HepG2 (cell line): ENCODE results near the gene DSCAML1. TPM values are rescaled to one million over a fixed set of nuclear protein-coding genes. Genes with fewer than 3 reads are reported as not detected.

Source experiments
- ATAC-seq: fragments of 200-7000 bp; cut with Tn5 transposase; 3 replicates; pipeline ENCODE4 v1.9.1; 2020; ENCODE audit warnings: mild to moderate bottlenecking, moderate library complexity
- BruUV-seq: library from RNA; stranded (reverse); fragments of 400-500 nt; replicated peaks from 2 replicates; lab custom pipeline; 2021; lab: Mats Ljungman, UMichigan
- CTCF ChIA-PET: fragments of 300-600 bp; formaldehyde crosslinking; extraction: SDS; loops from one replicate; lab custom pipeline; 2021; ENCODE audit warnings: low total read pairs, inconsistent platforms, low intra/inter-chr PET ratio; lab: Yijun Ruan, JAX
- POLR2A ChIA-PET: fragments of 350-600 bp; sonication (Branson Sonifier 250); formaldehyde crosslinking; loops from one replicate; lab custom pipeline; 2020; ENCODE audit warnings: antibody characterized with exemption, inconsistent platforms; lab: Yijun Ruan, JAX
- DNase-seq: peaks from one replicate; pipeline ENCODE4 v3.0.0-alpha.2; 2015; ENCODE audit warnings: low spot score
- FAIRE-seq: peaks from 3 replicates; lab custom pipeline; 2011; peaks lifted over from hg19 to GRCh38; lab: Jason Lieb, UNC
- H2AFZ ChIP-seq: one replicate; pipeline ENCODE4 v1.6.1; 2011; ENCODE audit warnings: low read length, inconsistent platforms
- H3K27ac ChIP-seq: fragments of 300-600 bp; 3 replicates; pipeline ENCODE4 v1.8.0; 2011; ENCODE audit warnings: mixed run types, mild to moderate bottlenecking, mixed read lengths, low read length, inconsistent platforms; ENCODE audit not compliant: insufficient read depth; ENCODE audit errors: extremely low read length
- H3K27me3 ChIP-seq, 2 experiments: fragments of 200-600 bp in 1 of 2; 2 replicates in 1 of 2; 3 replicates in 1 of 2; pipeline versions ENCODE4 v1.6.0 to v1.8.0; 2011; ENCODE audit warnings: low read length in 2 of 2, mild to moderate bottlenecking in 2 of 2, moderate library complexity in 2 of 2, inconsistent platforms in 1 of 2; ENCODE audit not compliant: insufficient read depth in 2 of 2, control insufficient read depth in 1 of 2
- H3K36me3 ChIP-seq, 2 experiments: fragments of 200-600 bp in 1 of 2; replicated peaks in 1 of 2; 2 replicates in 1 of 2; 3 replicates in 1 of 2; pipeline versions ENCODE4 v1.5.1 to v1.8.0; 2011; ENCODE audit warnings: low read length in 2 of 2, inconsistent platforms in 1 of 2; ENCODE audit not compliant: insufficient read depth in 2 of 2, control insufficient read depth in 1 of 2
- H3K4me1 ChIP-seq: 2 replicates; pipeline ENCODE4 v1.5.1; 2012; ENCODE audit warnings: low read length, inconsistent platforms; ENCODE audit not compliant: insufficient read depth
- H3K4me2 ChIP-seq: 2 replicates; pipeline ENCODE4 v1.6.0; 2011; ENCODE audit warnings: low read depth, low read length, inconsistent platforms
- H3K4me3 ChIP-seq, 3 experiments: fragments of 200-600 bp in 1 of 3; sonication (generic), shearing (Covaris generic) in 1 of 3; replicated peaks in 1 of 3; 2 replicates each; pipeline ENCODE4 v1.5.1; 2011 to 2016; ENCODE audit warnings: low read length in 3 of 3, inconsistent platforms in 2 of 3, low read depth in 2 of 3, mild to moderate bottlenecking in 2 of 3, control low read depth in 1 of 3, mixed read lengths in 1 of 3; ENCODE audit not compliant: insufficient read depth in 1 of 3
- H3K79me2 ChIP-seq: one replicate; pipeline ENCODE4 v1.6.1; 2011; ENCODE audit warnings: low read length, inconsistent platforms; ENCODE audit not compliant: insufficient read depth
- H3K9ac ChIP-seq: 2 replicates; pipeline ENCODE4 v1.6.0; 2011; ENCODE audit warnings: mild to moderate bottlenecking, low read depth, low read length, inconsistent platforms; ENCODE audit not compliant: insufficient read depth
- H3K9me3 ChIP-seq: 2 replicates; pipeline ENCODE4 v1.5.1; 2012; ENCODE audit warnings: mild to moderate bottlenecking, low read length
- H4K20me1 ChIP-seq: 2 replicates; pipeline ENCODE4 v1.6.0; 2011; ENCODE audit warnings: inconsistent platforms, mild to moderate bottlenecking, low read length, moderate library complexity; ENCODE audit not compliant: insufficient read depth
- CEBPZ ChIP-seq: IDR thresholded peaks from 2 replicates; pipeline ENCODE4 v1.6.1; 2012; ENCODE audit warnings: low read length, improper control_type of control experiment
- EEA1 ChIP-seq: sonication (generic); formaldehyde crosslinking; IDR thresholded peaks from 2 replicates; pipeline ENCODE4 v1.5.1; 2020; ENCODE audit warnings: mild to moderate bottlenecking, missing genetic modification reagents, borderline replicate concordance
- HNF1B ChIP-seq: sonication (generic); formaldehyde crosslinking; IDR thresholded peaks from 2 replicates; pipeline ENCODE4 v1.5.1; 2020; ENCODE audit warnings: mild to moderate bottlenecking, moderate library complexity, missing genetic modification reagents
- KDM5B ChIP-seq: sonication (generic); formaldehyde crosslinking; IDR thresholded peaks from 2 replicates; pipeline ENCODE4 v1.4.0; 2020; ENCODE audit warnings: missing genetic modification reagents, mild to moderate bottlenecking, borderline replicate concordance
- KLF6 ChIP-seq: IDR thresholded peaks from 2 replicates; pipeline ENCODE4 v1.8.0; 2016; ENCODE audit warnings: missing biosample characterization, missing genetic modification reagents
- NFE2L2 ChIP-seq: fragments of 150-350 bp; IDR thresholded peaks from 2 replicates; pipeline ENCODE4 v1.6.1; 2014; ENCODE audit warnings: low read length
- TCF7L2 ChIP-seq: IDR thresholded peaks from 2 replicates; pipeline ENCODE4 v1.6.1; 2011; ENCODE audit warnings: mild to moderate bottlenecking, low read depth, low read length, moderate library complexity
- TOE1 ChIP-seq: sonication (generic); formaldehyde crosslinking; IDR thresholded peaks from 2 replicates; pipeline ENCODE4 v1.4.0; 2020; ENCODE audit warnings: mild to moderate bottlenecking, missing genetic modification reagents
- ZIK1 ChIP-seq: sonication (generic); formaldehyde crosslinking; IDR thresholded peaks from 2 replicates; pipeline ENCODE4 v1.5.0; 2020; ENCODE audit warnings: mild to moderate bottlenecking, low read depth, missing genetic modification reagents, borderline replicate concordance
- ZNF275 ChIP-seq: sonication (generic); formaldehyde crosslinking; IDR thresholded peaks from 2 replicates; pipeline ENCODE4 v1.8.0; 2022; ENCODE audit warnings: missing genetic modification reagents, mild to moderate bottlenecking, inconsistent platforms, borderline replicate concordance
- ZNF546 ChIP-seq: sonication (generic); formaldehyde crosslinking; conservative IDR thresholded peaks from 2 replicates; pipeline ENCODE4 v1.8.1; 2023; ENCODE audit warnings: mild to moderate bottlenecking, missing genetic modification reagents
- ZNF589 ChIP-seq: sonication (generic); formaldehyde crosslinking; conservative IDR thresholded peaks from 2 replicates; pipeline ENCODE4 v1.8.0; 2022; ENCODE audit warnings: mild to moderate bottlenecking, moderate library complexity, missing genetic modification reagents
- ZNF703 ChIP-seq: sonication (generic); formaldehyde crosslinking; IDR thresholded peaks from 2 replicates; pipeline ENCODE4 v1.5.1; 2020; ENCODE audit warnings: missing genetic modification reagents, mild to moderate bottlenecking, moderate library complexity, borderline replicate concordance
- ZNF772 ChIP-seq: sonication (generic); formaldehyde crosslinking; IDR thresholded peaks from 2 replicates; pipeline ENCODE4 v1.5.0; 2020; ENCODE audit warnings: mild to moderate bottlenecking, missing genetic modification reagents
- ZSCAN25 ChIP-seq: sonication (generic); formaldehyde crosslinking; IDR thresholded peaks from 2 replicates; pipeline ENCODE4 v1.8.0; 2022; ENCODE audit warnings: mild to moderate bottlenecking, missing genetic modification reagents
- WGBS: methylation state at CpG from one replicate; pipeline ENCODE4 v1.1.6; 2017; ENCODE audit warnings: low lambda C conversion rate; 5-methylcytosine and 5-hydroxymethylcytosine counted together
- in situ Hi-C: cut with HindIII; loops from 2 replicates; pipeline ENCODE4 v1.10.0; 2017; ENCODE audit warnings: low pct_unique_long_range_greater_than_20kb; ENCODE audit not compliant: extremely low pct_ligation_motif_present
- intact Hi-C: fragments of 100-400 bp; cut with micrococcal nuclease; formaldehyde crosslinking; loops from one replicate; pipeline ENCODE4 v1.10.0; 2022; ENCODE audit not compliant: unreplicated experiment
- polyA plus RNA-seq, 8 experiments: library from polyadenylated mRNA; depleted of rRNA in 3 of 8; stranded (reverse) in 7 of 8; unstranded in 1 of 8; fragments of >200 nt; fragmentation: Illumina TruSeq in 4 of 8; extraction: Trizol in 4 of 8; gene quantifications; 2 replicates each; pipeline versions ENCODE4 v1.2.1 to v1.2.3, GENCODE V29; 2011 to 2016; ENCODE audit warnings: low read depth in 4 of 8, missing spikeins in 1 of 8, mixed read lengths in 1 of 8; ENCODE audit not compliant: insufficient read depth in 1 of 8
- total RNA-seq, 5 experiments: library from RNA; depleted of rRNA; stranded (reverse); fragments of >200 nt; fragmentation: Illumina TruSeq; extraction: Trizol; gene quantifications; 2 replicates each; pipeline ENCODE4 v1.2.3, GENCODE V29; 2016; ENCODE audit warnings: low read depth in 1 of 5
- TF ChIP-seq, protein P1 (sequence below): sonication (generic); formaldehyde crosslinking; IDR thresholded peaks from 2 replicates; pipeline ENCODE4 v1.8.1; 2023; ENCODE audit warnings: mild to moderate bottlenecking, missing genetic modification reagents

The DSCAML1 gene
- total and polyA plus RNA-seq, 2 of the 13 experiments (the other 11 are each of a cell fraction or from before 2014, with no cell fraction given), result 0.29 to 0.40 TPM

- POLR2A ChIA-PET, result interaction anchor here (0.7 kb wide), 1 partner anchor 63 kb away, joined by 4 read pairs; no protein-coding TSS in a partner anchor
- Histone ChIP-seq H3K79me2 (no peaks in the 10 kb centered on the region), H3K27ac (no peak overlapping the region), H4K20me1 (no peaks in the 10 kb centered on the region), H3K9ac (no peak overlapping the region), H3K9me3 (no peaks in the 10 kb centered on the region), H2AFZ (no peak overlapping the region), H3K4me1 (peaks cover 45% of the 10 kb centered on the region), H3K4me3 (no peak overlapping the region), H3K27me3 (no peaks in the 10 kb centered on the region), H3K4me2 (no peak overlapping the region), H3K36me3 (no peaks in the 10 kb centered on the region)
- ATAC-seq (no peak), FAIRE-seq (no peak), DNase-seq (no peak)
- BruUV-seq, result no TSS peak
- TF ChIP-seq CEBPZ (no peak), KDM5B (CRISPR knock-in tag) (no peak), ZNF703 (CRISPR knock-in tag) (no peak), TOE1 (CRISPR knock-in tag) (no peak), KLF6 (no peak), HNF1B (CRISPR knock-in tag) (no peak), EEA1 (no peak), ZNF546 (CRISPR knock-in tag) (no peak), TCF7L2 (no peak), ZNF589 (CRISPR knock-in tag) (no peak), ZIK1 (no peak), ZSCAN25 (CRISPR knock-in tag) (no peak), ZNF275 (CRISPR knock-in tag) (no peak), ZNF772 (no peak), NFE2L2 (no peak)
- TF ChIP-seq, protein P1, sequence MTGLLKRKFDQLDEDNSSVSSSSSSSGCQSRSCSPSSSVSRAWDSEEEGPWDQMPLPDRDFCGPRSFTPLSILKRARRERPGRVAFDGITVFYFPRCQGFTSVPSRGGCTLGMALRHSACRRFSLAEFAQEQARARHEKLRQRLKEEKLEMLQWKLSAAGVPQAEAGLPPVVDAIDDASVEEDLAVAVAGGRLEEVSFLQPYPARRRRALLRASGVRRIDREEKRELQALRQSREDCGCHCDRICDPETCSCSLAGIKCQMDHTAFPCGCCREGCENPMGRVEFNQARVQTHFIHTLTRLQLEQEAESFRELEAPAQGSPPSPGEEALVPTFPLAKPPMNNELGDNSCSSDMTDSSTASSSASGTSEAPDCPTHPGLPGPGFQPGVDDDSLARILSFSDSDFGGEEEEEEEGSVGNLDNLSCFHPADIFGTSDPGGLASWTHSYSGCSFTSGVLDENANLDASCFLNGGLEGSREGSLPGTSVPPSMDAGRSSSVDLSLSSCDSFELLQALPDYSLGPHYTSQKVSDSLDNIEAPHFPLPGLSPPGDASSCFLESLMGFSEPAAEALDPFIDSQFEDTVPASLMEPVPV (CRISPR knock-in tag), result no peak
- intact Hi-C loops (no loop called here), in situ Hi-C loops (no loop called here)
- WGBS, result 44% methylated on average over 4 of the region's 4 CpGs
- CTCF ChIA-PET, result no interaction called here
These were observed 282.8 kb downstream of the DSCAML1 start for GRCh38 chr11:117514256-117514655.
